ENCODE data around the gene PAM16.

DNA sequence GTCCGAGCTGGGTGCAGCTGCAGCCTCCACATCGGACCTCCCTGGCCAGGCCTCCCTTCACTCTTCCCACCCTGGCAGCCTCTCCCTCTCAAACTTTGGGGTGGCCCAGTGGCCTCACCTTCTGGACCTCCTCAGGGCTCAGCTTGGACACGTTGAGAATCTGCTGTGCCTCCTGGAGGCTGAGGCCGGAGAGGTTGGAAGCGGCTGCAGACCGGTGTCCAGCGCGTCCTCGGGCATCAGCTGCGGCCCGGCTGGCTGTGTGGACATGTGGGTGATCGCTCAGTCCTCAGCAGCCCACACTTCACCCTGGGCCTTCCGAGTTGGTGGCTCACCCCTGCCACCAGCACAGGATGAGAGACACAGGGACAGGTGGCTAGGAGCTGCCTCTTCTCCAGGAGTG, 9.9 kb downstream of the PAM16 start:
- TF ChIP-seq EZH2phosphoT487 (IDR thresholded peaks at IDR 0.05; ENCODE audit: insufficient read depth, low read depth) = no peak
- TF ChIP-seq EZH2 (IDR thresholded peaks at IDR 0.05; ENCODE audit: insufficient read depth, poor library complexity, severe bottlenecking) = no peak

Data from GM23248 (cell line).